Esophagus mucosa (tissue), 1 donor: ENCODE measurements around the gene KCNJ4. TPM values are rescaled to one million over a fixed set of nuclear protein-coding genes. Genes with fewer than 3 reads are reported as not detected.
A peak's percentile ranks its signal among the peaks of the same experiment; 100 is the strongest.

Source experiments
- ATAC-seq: fragments of 200-7000 bp; cut with Tn5 transposase; one replicate; pipeline ENCODE4 v1.9.1; 2020
- total RNA-seq: library from RNA; stranded (reverse); gene quantifications from one replicate; pipeline ENCODE4 v1.2.4, GENCODE V29; 2023
- donor health status: DM: yes; HTN: yes; CAD: no.

KCNJ4 gene
- not detected for total RNA-seq

GRCh38 chr22:38455076-38455529, at the start of gene KCNJ4:
Gene KCNJ4 (minus strand): TSS chr22:38455199. CDS start chr22:38428132, 27,067 bp downstream.
- ATAC-seq = no peak

- ATAC-seq = no peak
Observed at GRCh38 chr22:38503021-38503420, 48.0 kb upstream of the KCNJ4 start.

- ATAC-seq = no peak
Observed at GRCh38 chr22:38501797-38502672, 47.0 kb upstream of the KCNJ4 start.

- no peak for ATAC-seq
Observed at GRCh38 chr22:38497869-38498268, 42.9 kb upstream of the KCNJ4 start.

GRCh38 chr22:38494939-38495338, 39.9 kb upstream of the KCNJ4 start:
- ATAC-seq = no peak

GRCh38 chr22:38494498-38494897, 39.5 kb upstream of the KCNJ4 start:
- ATAC-seq = no peak

- ATAC-seq = no peak
Observed at GRCh38 chr22:38491707-38492348, 36.8 kb upstream of the KCNJ4 start.

- no peak for ATAC-seq
Observed at GRCh38 chr22:38490915-38491314, 35.9 kb upstream of the KCNJ4 start.

- no peak for ATAC-seq
Observed at GRCh38 chr22:38490475-38490874, 35.5 kb upstream of the KCNJ4 start.

GRCh38 chr22:38489561-38490145, 34.7 kb upstream of the KCNJ4 start:
- no peak for ATAC-seq

- no peak for ATAC-seq
Observed at GRCh38 chr22:38489142-38489541, 34.1 kb upstream of the KCNJ4 start.

- peak; percentile 34 for ATAC-seq
Observed at GRCh38 chr22:38487946-38488345, 32.9 kb upstream of the KCNJ4 start.

- ATAC-seq = peak; percentile 5
Observed at GRCh38 chr22:38485783-38486182, 30.8 kb upstream of the KCNJ4 start.

GRCh38 chr22:38484244-38484643, 29.2 kb upstream of the KCNJ4 start:
- no peak for ATAC-seq

- no peak for ATAC-seq
Observed at GRCh38 chr22:38482662-38483308, 27.8 kb upstream of the KCNJ4 start.

GRCh38 chr22:38481871-38482332, 26.9 kb upstream of the KCNJ4 start:
- no peak for ATAC-seq

GRCh38 chr22:38481162-38481870, 26.3 kb upstream of the KCNJ4 start:
- ATAC-seq = peak; percentile 15

- ATAC-seq = peak; percentile 4
Observed at GRCh38 chr22:38479096-38479837, 24.3 kb upstream of the KCNJ4 start.

GRCh38 chr22:38477585-38477984, 22.6 kb upstream of the KCNJ4 start:
- ATAC-seq = peak; percentile 19

GRCh38 chr22:38474003-38474607, 19.1 kb upstream of the KCNJ4 start:
- no peak for ATAC-seq

- no peak for ATAC-seq
Observed at GRCh38 chr22:38471237-38471636, 16.2 kb upstream of the KCNJ4 start.
